Amniotic stem cell (primary cell): ENCODE measurements around the gene ZMYND8.
"Not testable (repeated sequence)": the region's sequence is repeated elsewhere in the genome, so short reads cannot be mapped to it uniquely, and the experiment has no call there.

Experiments
- DNase-seq: peaks from one replicate; lab custom pipeline; 2025; lab: John Stamatoyannopoulos, UW

ZMYND8 gene

GRCh38 chr20:47224300-47224791 is 132.2 kb downstream of the ZMYND8 start:
- DNase-seq = no peak

- no peak for DNase-seq
Measured at GRCh38 chr20:47223896-47224295, 132.6 kb downstream of the ZMYND8 start.

GRCh38 chr20:47222468-47223119 is 133.9 kb downstream of the ZMYND8 start:
- no peak for DNase-seq

GRCh38 chr20:47221036-47221625 is 135.4 kb downstream of the ZMYND8 start:
- DNase-seq = no peak

- DNase-seq = no peak
Measured at GRCh38 chr20:47220161-47220582, 136.3 kb downstream of the ZMYND8 start.

GRCh38 chr20:47217482-47218446 is 138.7 kb downstream of the ZMYND8 start:
- no peak for DNase-seq

- DNase-seq = no peak
Measured at GRCh38 chr20:47216819-47217410, 139.6 kb downstream of the ZMYND8 start.

- DNase-seq = no peak
Measured at GRCh38 chr20:47215653-47216397, 140.7 kb downstream of the ZMYND8 start.

GRCh38 chr20:47213966-47214365 is 142.5 kb downstream of the ZMYND8 start:
- no peak for DNase-seq

- DNase-seq = no peak
Measured at GRCh38 chr20:47212606-47213207, 143.8 kb downstream of the ZMYND8 start.

- DNase-seq = no peak
Measured at GRCh38 chr20:47211036-47211435, 145.5 kb downstream of the ZMYND8 start.

GRCh38 chr20:47210470-47210869 is 146.0 kb downstream of the ZMYND8 start:
- no peak for DNase-seq

- no peak for DNase-seq
Measured at GRCh38 chr20:47209982-47210381, 146.5 kb downstream of the ZMYND8 start.

GRCh38 chr20:47208534-47209174 is 147.8 kb downstream of the ZMYND8 start:
- no peak for DNase-seq

- DNase-seq = no peak
Measured at GRCh38 chr20:47206962-47207641, 149.4 kb downstream of the ZMYND8 start.

- not testable (repeated sequence) for DNase-seq
Measured at GRCh38 chr20:47206552-47206951, 149.9 kb downstream of the ZMYND8 start.

- DNase-seq = peak; percentile 26
Measured at GRCh38 chr20:47205577-47206123, 150.8 kb downstream of the ZMYND8 start.

- not testable (repeated sequence) for DNase-seq
Measured at GRCh38 chr20:47204850-47205122, 151.7 kb downstream of the ZMYND8 start.

GRCh38 chr20:47204008-47204849 is 152.3 kb downstream of the ZMYND8 start:
- no peak for DNase-seq
